Testis (tissue), 3 donors: ENCODE measurements around the gene THRB. TPM values are rescaled to one million over a fixed set of nuclear protein-coding genes. Genes with fewer than 3 reads are reported as not detected.

Experiments used
- DNase-seq: peaks from one replicate; pipeline ENCODE4 v3.0.0-alpha.2; 2019
- H3K27ac ChIP-seq, 2 donors: fragments of 200-600 bp; sonication (generic); one replicate each; pipeline ENCODE4 v1.5.1; 2019
- H3K27me3 ChIP-seq: fragments of 200-600 bp; sonication (generic); one replicate; pipeline ENCODE4 v1.5.1; 2019
- H3K36me3 ChIP-seq: fragments of 200-600 bp; sonication (generic); one replicate; pipeline ENCODE4 v1.5.1; 2017; ENCODE audit warnings: low read depth; ENCODE audit errors: missing control alignments
- H3K4me1 ChIP-seq: fragments of 200-600 bp; sonication (generic); one replicate; pipeline ENCODE4 v1.5.1; 2019
- H3K4me3 ChIP-seq, 2 donors: fragments of 200-600 bp; sonication (generic); one replicate each; pipeline ENCODE4 v1.5.1; 2017 to 2019
- H3K9me3 ChIP-seq: fragments of 200-600 bp; sonication (generic); one replicate; pipeline ENCODE4 v1.5.1; 2017
- POLR2A ChIP-seq: fragments of 450-650 bp; IDR thresholded peaks from one replicate; pipeline ENCODE4 v1.6.1; 2017; ENCODE audit warnings: antibody characterized with exemption, mild to moderate bottlenecking, moderate library complexity
- WGBS, 2 donors: methylation state at CpG; one replicate each; pipeline ENCODE4 v1.1.5; 2018; 5-methylcytosine and 5-hydroxymethylcytosine counted together
- intact Hi-C: fragments of 100-400 bp; cut with DNase I; formaldehyde crosslinking; loops from one replicate; pipeline ENCODE4 v1.15.1; 2023; ENCODE audit warnings: low total_unique reads
- polyA plus RNA-seq: library from polyadenylated mRNA; stranded (reverse); fragments of 350-450 nt; fragmentation: Illumina TruSeq; extraction: RNeasy Lipid Tissue Mini Kit (QIAGEN cat#74804); gene quantifications from one replicate; pipeline ENCODE4 v1.2.3, GENCODE V29; 2014; ENCODE audit warnings: low read depth, low replicate concordance; ENCODE audit not compliant: insufficient read depth
- total RNA-seq, 2 donors: library from RNA; depleted of rRNA; stranded (reverse); fragments of >200 nt; gene quantifications; one replicate each; pipeline ENCODE4 v1.2.3, GENCODE V29; 2016
- TF ChIP-seq, protein P1 (sequence below), 3 experiments: fragments of 450-650 bp in 2 of 3; fragments of 200-600 bp in 1 of 3; sonication (generic) in 1 of 3; IDR thresholded peaks; one replicate each; pipeline ENCODE4 v1.5.1; 2016 to 2019; ENCODE audit warnings: antibody characterized with exemption in 3 of 3, mild to moderate bottlenecking in 2 of 3, moderate library complexity in 1 of 3

THRB gene
- total and polyA plus RNA-seq, 3 donors from 2014 or later, result 1.3 to 2.0 (median 1.4) TPM

DNA sequence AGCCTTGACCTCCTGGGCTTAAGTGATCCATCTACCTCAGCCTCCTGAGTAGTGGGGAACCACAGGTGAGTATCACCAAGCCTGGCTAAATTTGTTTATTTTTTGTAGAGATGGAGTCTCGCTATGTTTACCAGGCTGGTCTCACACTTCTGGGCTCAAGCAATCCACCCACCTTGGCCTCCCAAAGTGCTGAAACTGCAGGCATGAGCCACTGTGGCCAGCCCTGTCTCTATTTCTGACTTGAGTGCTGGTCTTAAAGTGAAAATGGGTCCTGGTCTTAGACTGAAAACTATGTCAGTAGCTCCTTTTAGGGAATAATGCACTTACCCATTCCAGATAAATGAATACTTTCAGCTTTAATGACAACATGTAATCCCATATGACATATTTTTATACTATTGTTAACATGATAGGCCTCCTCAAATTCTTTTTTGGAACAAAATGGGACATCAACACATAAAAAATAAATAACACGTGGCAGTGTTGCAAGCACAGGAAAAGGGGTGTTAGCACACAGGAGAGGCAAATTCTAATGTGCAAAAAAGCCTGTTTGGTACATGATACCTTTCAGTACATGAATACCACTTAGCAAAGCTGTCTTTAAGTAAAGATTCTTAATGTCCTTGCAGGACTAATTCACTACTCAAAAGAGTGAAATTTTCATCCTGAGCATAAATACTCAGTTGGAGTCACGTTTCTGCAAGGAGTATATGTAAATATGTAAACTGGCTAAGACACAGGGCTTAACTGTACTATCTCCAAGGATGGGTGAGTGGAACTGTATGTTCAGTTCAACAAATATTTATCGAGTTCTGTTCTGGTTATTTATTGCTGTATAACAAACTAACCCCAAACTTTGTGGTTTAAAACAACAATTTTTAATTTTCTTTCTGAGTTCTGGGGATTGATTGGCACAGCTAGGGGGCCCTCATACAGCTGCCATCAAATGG lies 354.9 kb downstream of the THRB start:
- H3K4me1 ChIP-seq, result no peaks in the 10 kb centered on the region
- H3K27me3 ChIP-seq, result no peaks in the 10 kb centered on the region
- no peak overlapping the region for H3K27ac ChIP-seq
- no peak overlapping the region for H3K4me3 ChIP-seq
- intact Hi-C loops, result no loop called here
- no peak for TF ChIP-seq POLR2A
- TF ChIP-seq, protein P1, sequence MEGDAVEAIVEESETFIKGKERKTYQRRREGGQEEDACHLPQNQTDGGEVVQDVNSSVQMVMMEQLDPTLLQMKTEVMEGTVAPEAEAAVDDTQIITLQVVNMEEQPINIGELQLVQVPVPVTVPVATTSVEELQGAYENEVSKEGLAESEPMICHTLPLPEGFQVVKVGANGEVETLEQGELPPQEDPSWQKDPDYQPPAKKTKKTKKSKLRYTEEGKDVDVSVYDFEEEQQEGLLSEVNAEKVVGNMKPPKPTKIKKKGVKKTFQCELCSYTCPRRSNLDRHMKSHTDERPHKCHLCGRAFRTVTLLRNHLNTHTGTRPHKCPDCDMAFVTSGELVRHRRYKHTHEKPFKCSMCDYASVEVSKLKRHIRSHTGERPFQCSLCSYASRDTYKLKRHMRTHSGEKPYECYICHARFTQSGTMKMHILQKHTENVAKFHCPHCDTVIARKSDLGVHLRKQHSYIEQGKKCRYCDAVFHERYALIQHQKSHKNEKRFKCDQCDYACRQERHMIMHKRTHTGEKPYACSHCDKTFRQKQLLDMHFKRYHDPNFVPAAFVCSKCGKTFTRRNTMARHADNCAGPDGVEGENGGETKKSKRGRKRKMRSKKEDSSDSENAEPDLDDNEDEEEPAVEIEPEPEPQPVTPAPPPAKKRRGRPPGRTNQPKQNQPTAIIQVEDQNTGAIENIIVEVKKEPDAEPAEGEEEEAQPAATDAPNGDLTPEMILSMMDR (IDR thresholded peaks at IDR 0.05), result no peak
- no peaks in the 10 kb centered on the region for H3K36me3 ChIP-seq
- H3K9me3 ChIP-seq, result no peaks in the 10 kb centered on the region
- DNase-seq, result no peak
- WGBS, 2 donors, result 60 to 68% methylated on average over 4 of the region's 4 CpGs

DNA sequence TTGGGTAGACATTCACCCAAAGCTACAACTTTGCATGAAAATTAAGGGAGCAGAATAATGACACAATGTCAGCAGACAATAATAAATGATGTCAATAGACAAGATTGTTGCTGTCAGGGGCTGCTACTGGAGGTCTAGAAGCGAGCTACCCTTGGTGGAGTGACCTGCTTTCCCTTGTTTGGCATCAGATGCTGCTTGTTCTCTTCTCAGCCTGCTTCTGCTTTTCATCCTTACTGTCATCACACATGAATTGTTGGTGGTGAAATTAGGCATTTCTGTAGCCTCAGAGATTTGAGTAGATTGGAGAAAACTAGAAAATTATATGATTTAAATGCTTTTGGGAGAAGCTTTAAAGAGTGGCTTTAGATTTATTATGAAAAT lies 355.8 kb downstream of the THRB start:
- 78 to 86% methylated on average over 1 of the region's 1 CpG for WGBS, 2 donors
- no peak overlapping the region for H3K27ac ChIP-seq
- intact Hi-C loops, result no loop called here
- H3K4me3 ChIP-seq, result no peak overlapping the region
- DNase-seq, result no peak
- H3K9me3 ChIP-seq, result no peaks in the 10 kb centered on the region
- no peaks in the 10 kb centered on the region for H3K4me1 ChIP-seq
- H3K36me3 ChIP-seq, result no peaks in the 10 kb centered on the region
- no peak for TF ChIP-seq POLR2A
- TF ChIP-seq, protein P1 (IDR thresholded peaks at IDR 0.05), result no peak
- no peaks in the 10 kb centered on the region for H3K27me3 ChIP-seq

DNA sequence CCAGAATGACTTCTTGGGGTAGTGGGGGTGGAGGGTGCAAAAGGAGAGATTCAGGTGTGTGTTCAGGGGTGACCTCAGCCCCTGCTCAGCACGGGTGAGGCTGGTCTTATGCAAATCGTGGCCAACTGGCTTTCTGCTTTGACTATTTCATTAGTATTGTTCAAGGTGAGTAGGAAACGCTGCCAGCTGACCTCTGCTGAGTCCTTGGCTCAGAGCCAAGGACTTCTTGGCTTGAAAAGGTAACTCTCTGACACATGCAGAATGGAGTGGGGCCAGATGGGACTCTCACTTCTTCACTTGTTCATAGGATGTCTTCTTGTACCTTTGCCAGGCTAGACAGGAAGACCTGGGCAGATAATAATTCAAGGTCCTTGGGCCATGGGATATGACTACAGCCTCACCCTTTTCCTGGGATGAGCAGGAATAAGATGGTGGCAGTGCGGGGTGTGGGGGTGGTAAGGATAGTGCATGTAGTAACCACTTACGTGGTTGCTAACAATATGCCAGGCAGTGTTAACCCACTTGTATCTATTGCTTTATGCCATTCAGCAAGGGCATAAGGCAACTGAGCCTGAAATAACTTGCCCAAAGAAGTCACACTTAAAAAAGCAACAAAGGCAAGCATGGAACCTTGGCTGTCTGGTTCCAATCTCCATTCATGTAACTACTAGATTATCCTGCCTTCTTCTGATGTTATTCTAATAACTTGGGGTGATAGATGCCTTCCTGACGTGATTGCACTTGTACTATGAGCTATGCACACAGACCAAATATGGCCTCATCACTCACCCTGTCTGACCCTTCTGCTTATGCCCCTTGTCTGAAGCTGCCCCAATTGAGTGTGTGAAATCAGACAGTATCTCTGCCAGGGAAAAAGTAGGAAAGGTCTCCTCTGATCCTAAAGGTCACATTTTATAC lies 356.4 kb downstream of the THRB start:
- Histone ChIP-seq H3K4me3 (no peak overlapping the region), H3K9me3 (no peaks in the 10 kb centered on the region), H3K27me3 (no peaks in the 10 kb centered on the region), H3K36me3 (no peaks in the 10 kb centered on the region), H3K4me1 (no peaks in the 10 kb centered on the region), H3K27ac (no peak overlapping the region)
- TF ChIP-seq, protein P1 (IDR thresholded peaks at IDR 0.05), result no peak
- TF ChIP-seq POLR2A, result no peak
- DNase-seq, result no peak
- WGBS, 2 donors, result 67 to 74% methylated on average over 6 of the region's 6 CpGs
- intact Hi-C loops, result no loop called here

DNA sequence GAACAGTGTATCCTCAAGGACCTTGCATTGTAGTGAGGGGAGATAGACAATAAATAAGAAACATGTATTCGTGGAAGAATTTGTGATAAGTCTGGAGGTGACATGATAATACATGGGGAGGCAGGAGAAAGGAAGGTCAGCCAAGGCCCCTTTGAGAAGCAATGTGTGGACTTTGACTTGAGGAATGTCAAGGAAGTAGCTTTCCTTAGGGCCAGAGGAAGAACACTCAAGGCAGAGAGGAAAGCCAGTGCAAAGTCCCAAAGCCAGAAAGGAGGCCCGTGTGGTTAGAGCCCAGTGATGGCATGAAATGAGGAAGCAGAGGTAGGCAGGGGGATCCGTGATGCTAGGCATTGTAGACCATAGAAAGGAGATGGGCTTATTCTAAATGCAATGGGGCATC lies 357.3 kb downstream of the THRB start:
- Histone ChIP-seq H3K27ac (no peak overlapping the region), H3K9me3 (no peaks in the 10 kb centered on the region), H3K4me1 (no peaks in the 10 kb centered on the region), H3K27me3 (no peaks in the 10 kb centered on the region), H3K36me3 (no peaks in the 10 kb centered on the region), H3K4me3 (no peak overlapping the region)
- WGBS, 2 donors, result 85 to 87% methylated on average over 3 of the region's 3 CpGs
- intact Hi-C loops, result no loop called here
- TF ChIP-seq, protein P1 (IDR thresholded peaks at IDR 0.05), result no peak
- TF ChIP-seq POLR2A, result no peak
- no peak for DNase-seq
